ENCODE results near the gene NFU1.

Gene NFU1

GRCh38 chr2:69436938-69437750, at the start of gene NFU1:
Gene NFU1 (minus strand): TSS chr2:69437435. CDS start chr2:69437422, 13 bp downstream.
- peak within 1 kb of the TSS; percentile 67 to 99 (median 97) for H3K27ac ChIP-seq
- H3K4me3 ChIP-seq: peak within 1 kb of the TSS; percentile 48 to 71 (median 68)

GRCh38 chr2:69483696-69484095, 46.5 kb upstream of the NFU1 start:
- no peak overlapping the region for H3K27ac ChIP-seq

GRCh38 chr2:69483024-69483423, 45.8 kb upstream of the NFU1 start:
- H3K27ac ChIP-seq: no peak overlapping the region
- H3K4me3 ChIP-seq: no peak overlapping the region

More at GRCh38 chr2:69483696-69484095, 46.5 kb upstream of the NFU1 start:
- no peak overlapping the region for H3K4me3 ChIP-seq

- Histone ChIP-seq H3K27ac (no peak overlapping the region), H3K4me3 (no peak overlapping the region)
These were observed 45.2 kb upstream of the NFU1 start for GRCh38 chr2:69482471-69482870.

- Histone ChIP-seq H3K4me3 (no peak overlapping the region), H3K27ac (no peak overlapping the region)
These were observed 44.2 kb upstream of the NFU1 start for GRCh38 chr2:69481421-69481820.

GRCh38 chr2:69477627-69478026, 40.4 kb upstream of the NFU1 start:
- H3K27ac ChIP-seq: no peak overlapping the region
- H3K4me3 ChIP-seq: no peak overlapping the region

- Histone ChIP-seq H3K27ac (no peak overlapping the region), H3K4me3 (no peak overlapping the region)
These were observed 37.5 kb upstream of the NFU1 start for GRCh38 chr2:69474688-69475087.

GRCh38 chr2:69471793-69472192, 34.6 kb upstream of the NFU1 start:
- Histone ChIP-seq H3K4me3 (no peak overlapping the region), H3K27ac (no peak overlapping the region)

- Histone ChIP-seq H3K4me3 (no peak overlapping the region), H3K27ac (no peak overlapping the region)
These were observed 33.7 kb upstream of the NFU1 start for GRCh38 chr2:69470911-69471310.

GRCh38 chr2:69469784-69470183, 32.5 kb upstream of the NFU1 start:
- Histone ChIP-seq H3K4me3 (no peak overlapping the region), H3K27ac (peak overlapping the region in 1 of 21 experiments; percentile 59)

GRCh38 chr2:69469375-69469774, 32.1 kb upstream of the NFU1 start:
- no peak overlapping the region for H3K4me3 ChIP-seq
- peak overlapping the region in 3 of 21 experiments; percentile 16 to 59 (median 22) for H3K27ac ChIP-seq

- Histone ChIP-seq H3K27ac (no peak overlapping the region), H3K4me3 (no peak overlapping the region)
These were observed 29.5 kb upstream of the NFU1 start for GRCh38 chr2:69466728-69467127.

GRCh38 chr2:69465513-69466456, 28.6 kb upstream of the NFU1 start:
- peak overlapping the region in 12 of 21 experiments; percentile 2 to 76 (median 62) for H3K27ac ChIP-seq

GRCh38 chr2:69464575-69464974, 27.3 kb upstream of the NFU1 start:
- Histone ChIP-seq H3K27ac (peak overlapping the region in 13 of 21 experiments; percentile 2 to 76 (median 61)), H3K4me3 (no peak overlapping the region)

More at GRCh38 chr2:69465513-69466456, 28.6 kb upstream of the NFU1 start:
- H3K4me3 ChIP-seq: no peak overlapping the region

GRCh38 chr2:69462780-69463179, 25.5 kb upstream of the NFU1 start:
- Histone ChIP-seq H3K4me3 (no peak overlapping the region), H3K27ac (no peak overlapping the region)

GRCh38 chr2:69461404-69461803, 24.2 kb upstream of the NFU1 start:
- no peak overlapping the region for H3K4me3 ChIP-seq
- H3K27ac ChIP-seq: no peak overlapping the region

GRCh38 chr2:69459936-69460335, 22.7 kb upstream of the NFU1 start:
- H3K4me3 ChIP-seq: no peak overlapping the region
- H3K27ac ChIP-seq: no peak overlapping the region

GRCh38 chr2:69456950-69457445, 19.8 kb upstream of the NFU1 start:
- H3K27ac ChIP-seq: no peak overlapping the region
- no peak overlapping the region for H3K4me3 ChIP-seq

GRCh38 chr2:69456154-69456553, 18.9 kb upstream of the NFU1 start:
- no peak overlapping the region for H3K27ac ChIP-seq
- no peak overlapping the region for H3K4me3 ChIP-seq

GRCh38 chr2:69454976-69455375, 17.7 kb upstream of the NFU1 start:
- no peak overlapping the region for H3K4me3 ChIP-seq

More at GRCh38 chr2:69454976-69455375, 17.7 kb upstream of the NFU1 start:
- H3K27ac ChIP-seq: no peak overlapping the region

All from skin epidermis (tissue), 12 donors.